ENCODE measurements around the gene KLHL1.

Gene KLHL1

DNA sequence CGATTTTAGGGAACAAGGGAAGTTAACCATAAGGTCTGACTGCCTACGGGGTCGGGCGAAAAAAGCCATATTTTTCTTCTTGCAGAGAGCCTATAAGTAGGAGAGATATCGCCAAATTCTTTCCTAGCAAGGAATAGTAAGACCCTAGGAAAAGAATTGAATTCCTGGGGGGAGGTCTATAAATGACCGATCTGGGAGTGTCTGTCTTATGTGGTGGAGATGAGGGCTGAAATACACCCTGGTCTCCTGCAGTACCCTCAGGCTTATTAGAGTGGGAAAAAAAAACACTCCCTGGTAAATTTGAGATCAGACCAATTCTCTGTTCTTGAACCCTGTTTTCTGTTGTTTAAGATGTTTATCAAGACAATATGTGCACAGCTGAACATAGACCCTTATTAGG is 448.1 kb downstream of the KLHL1 start:
- no peak for DNase-seq

DNA sequence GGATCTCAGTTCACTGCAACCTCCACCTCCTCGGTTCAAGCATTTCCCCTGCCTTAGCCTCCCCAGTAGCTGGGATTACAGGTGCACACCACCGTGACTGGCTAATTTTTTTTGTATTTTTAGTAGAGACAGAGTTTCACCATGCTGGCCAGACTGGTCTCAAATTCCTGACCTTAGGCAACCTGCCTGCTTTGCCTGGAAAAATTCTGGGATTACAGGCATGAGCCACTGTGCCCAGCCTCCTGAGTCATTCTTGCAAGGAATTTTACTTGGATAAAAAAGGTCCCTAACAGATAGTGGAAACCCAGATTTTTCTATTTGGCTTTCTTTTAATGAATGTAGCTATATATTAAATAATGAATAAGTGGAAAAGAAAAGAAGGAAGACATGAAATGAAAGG is 450.6 kb downstream of the KLHL1 start:
- DNase-seq = no peak

DNA sequence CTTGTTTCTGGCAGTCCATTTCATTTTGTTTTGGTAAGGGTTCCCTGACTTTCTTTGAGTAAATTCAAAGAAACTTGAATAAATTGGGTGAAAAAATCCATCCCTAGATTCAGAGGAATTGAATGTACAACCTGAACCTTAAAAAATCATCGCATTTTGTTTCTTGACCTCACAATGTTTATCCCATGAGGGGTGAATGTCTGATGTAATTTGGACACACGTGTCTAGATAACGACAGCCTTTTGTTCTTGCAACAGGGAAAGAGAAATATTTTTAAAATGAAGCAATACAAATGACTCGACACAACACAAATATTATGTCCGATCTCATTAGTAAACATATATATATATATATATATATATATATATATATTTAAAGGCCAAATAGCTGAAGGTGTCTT is 453.9 kb downstream of the KLHL1 start:
- DNase-seq = no peak
